Epithelial cell of proximal tubule (primary cell): ENCODE results near the gene LMBR1. TPM values are rescaled to one million over a fixed set of nuclear protein-coding genes. Genes with fewer than 3 reads are reported as not detected.
"Not testable (repeated sequence)": the region's sequence is repeated elsewhere in the genome, so short reads cannot be mapped to it uniquely, and the experiment has no call there.

ENCODE experiments used
- DNase-seq: peaks from one replicate; pipeline ENCODE4 v3.0.0-alpha.2; 2011; ENCODE audit warnings: low read depth
- H3K4me3 ChIP-seq: 2 replicates; pipeline ENCODE4 v1.5.1; 2011; ENCODE audit warnings: low read depth, mild to moderate bottlenecking, low read length
- CTCF ChIP-seq: conservative IDR thresholded peaks from 2 replicates; pipeline ENCODE4 v1.5.1; 2012; ENCODE audit warnings: low read depth, mild to moderate bottlenecking, low read length
- total RNA-seq: library from RNA; depleted of rRNA; stranded (reverse); fragments of >200 nt; gene quantifications from 2 replicates; pipeline ENCODE4 v1.2.3, GENCODE V29; 2015

The LMBR1 gene
- 27.5 and 34.6 TPM in 2 replicates for total RNA-seq

GRCh38 chr7:156892821-156893706, at the start of gene LMBR1:
TSS of gene LMBR1 (minus strand) at chr7:156893183. CDS start at chr7:156892993, 190 bp downstream.
- peak; percentile 40 for DNase-seq
- H3K4me3 ChIP-seq, result peak within 1 kb of the TSS; percentile 93
- TF ChIP-seq CTCF, result peak; percentile 50

GRCh38 chr7:156942708-156943090, 49.7 kb upstream of the LMBR1 start:
- DNase-seq, result no peak
- H3K4me3 ChIP-seq, result no peak overlapping the region
- TF ChIP-seq CTCF, result no peak

- DNase-seq, result no peak
- H3K4me3 ChIP-seq, result no peak overlapping the region
- no peak for TF ChIP-seq CTCF
Observed at GRCh38 chr7:156941393-156942182, 48.6 kb upstream of the LMBR1 start.

- H3K4me3 ChIP-seq, result no peak overlapping the region
- TF ChIP-seq CTCF, result no peak
- no peak for DNase-seq
Observed at GRCh38 chr7:156940421-156941122, 47.6 kb upstream of the LMBR1 start.

- DNase-seq, H3K4me3 ChIP-seq: not testable (repeated sequence)
Observed at GRCh38 chr7:156936766-156937165, 43.8 kb upstream of the LMBR1 start.

GRCh38 chr7:156935250-156935649, 42.3 kb upstream of the LMBR1 start:
- no peak for DNase-seq
- TF ChIP-seq CTCF, result no peak
- no peak overlapping the region for H3K4me3 ChIP-seq

- no peak overlapping the region for H3K4me3 ChIP-seq
- no peak for DNase-seq
- no peak for TF ChIP-seq CTCF
Observed at GRCh38 chr7:156932006-156932405, 39.0 kb upstream of the LMBR1 start.
